SJCRH30 (cell line): ENCODE measurements around the gene PRRT4. TPM values are rescaled to one million over a fixed set of nuclear protein-coding genes. Genes with fewer than 3 reads are reported as not detected.

ENCODE experiments used
- DNase-seq, 2 experiments: peaks; one replicate each; pipeline ENCODE4 v3.0.0-alpha.2; 2015 to 2020
- H3K27ac ChIP-seq: fragments of 250-450 bp; sonication (Bioruptor Pico); 2 replicates; pipeline ENCODE4 v1.5.1; 2020; ENCODE audit warnings: mild to moderate bottlenecking, moderate library complexity
- H3K27me3 ChIP-seq: fragments of 250-450 bp; sonication (Bioruptor Pico); 2 replicates; pipeline ENCODE4 v1.5.1; 2020; ENCODE audit warnings: mild to moderate bottlenecking, moderate library complexity
- H3K36me3 ChIP-seq: fragments of 250-450 bp; sonication (Bioruptor Pico); 2 replicates; pipeline ENCODE4 v1.5.1; 2020; ENCODE audit warnings: mild to moderate bottlenecking, moderate library complexity
- H3K4me1 ChIP-seq: fragments of 250-450 bp; sonication (Bioruptor Pico); 2 replicates; pipeline ENCODE4 v1.5.1; 2020; ENCODE audit warnings: mild to moderate bottlenecking, moderate library complexity
- H3K4me3 ChIP-seq: fragments of 250-450 bp; sonication (Bioruptor Pico); 2 replicates; pipeline ENCODE4 v1.5.1; 2020; ENCODE audit warnings: mild to moderate bottlenecking, moderate library complexity
- H3K9me3 ChIP-seq: fragments of 250-450 bp; sonication (Bioruptor Pico); replicated peaks from 2 replicates; pipeline ENCODE4 v1.5.1; 2020; ENCODE audit warnings: mild to moderate bottlenecking, moderate library complexity
- total RNA-seq: library from RNA; depleted of rRNA; stranded (reverse); fragments of >200 nt; shearing (Covaris generic); gene quantifications from 2 replicates; pipeline ENCODE4 v1.2.3, GENCODE V29; 2014; rRNA removed

Gene PRRT4
- 3.2 and 5.1 TPM in 2 replicates for total RNA-seq

DNA sequence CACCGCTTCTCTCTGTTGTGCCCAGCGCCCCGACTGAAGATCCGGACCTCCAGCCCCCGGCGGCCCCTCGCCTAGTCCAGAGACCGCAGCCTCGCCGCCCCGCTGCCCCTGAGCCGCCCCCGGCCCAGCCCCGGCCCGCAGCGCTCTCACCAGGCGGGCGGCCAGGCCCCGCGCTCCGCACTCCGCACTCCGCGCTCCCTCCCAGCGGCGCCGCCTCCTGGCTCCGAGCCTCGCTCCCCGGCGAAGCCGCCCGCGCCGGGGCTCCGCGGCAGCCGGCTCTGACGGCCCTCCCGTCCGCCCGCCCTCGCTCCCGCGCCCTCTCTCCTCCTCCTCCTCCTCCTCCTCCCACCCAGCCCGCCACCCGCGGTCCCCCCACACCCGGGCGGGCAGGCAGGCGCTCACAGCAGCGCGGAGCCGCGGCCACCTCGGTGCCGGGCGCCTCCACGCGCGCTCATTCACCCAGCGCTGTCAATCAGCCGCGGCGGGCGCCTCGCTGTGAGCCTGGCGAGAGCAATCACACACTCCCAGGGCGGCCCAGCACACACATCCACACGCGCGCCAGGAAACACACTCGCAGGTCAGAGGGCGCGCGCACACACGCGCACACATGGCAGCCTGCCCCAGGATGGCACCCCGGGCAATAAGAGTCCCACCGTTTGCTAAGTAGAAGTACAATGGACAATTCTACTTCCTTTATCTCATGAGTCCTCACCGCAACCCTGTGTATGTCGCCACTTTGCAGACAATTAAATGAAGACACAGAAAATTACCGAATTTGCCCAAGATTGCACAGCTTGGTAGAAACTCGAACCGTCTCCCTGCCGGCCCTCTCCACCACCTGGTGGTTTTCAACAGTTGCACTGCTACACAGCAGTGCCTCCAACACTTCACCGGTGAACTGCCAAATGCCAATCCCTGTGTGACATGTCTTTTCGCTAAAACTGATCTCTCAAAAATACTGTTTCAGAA is at the start of gene PRRT4:
Gene PRRT4, minus strand, starts transcription at position 280 of the 969 bp plus-strand sequence.
- peak within 1 kb of the TSS; percentile 62 for H3K4me3 ChIP-seq
- no peaks in the 10 kb centered on the region for H3K36me3 ChIP-seq
- no peaks in the 10 kb centered on the region for H3K9me3 ChIP-seq
- no peaks in the 10 kb centered on the region for H3K27me3 ChIP-seq
- DNase-seq = peak; percentile 42 to 58
- H3K4me1 ChIP-seq = peaks cover 6% of the 10 kb centered on the region; the same call in 1 of the 2 replicates
- no peak within 1 kb of the TSS for H3K27ac ChIP-seq

DNA sequence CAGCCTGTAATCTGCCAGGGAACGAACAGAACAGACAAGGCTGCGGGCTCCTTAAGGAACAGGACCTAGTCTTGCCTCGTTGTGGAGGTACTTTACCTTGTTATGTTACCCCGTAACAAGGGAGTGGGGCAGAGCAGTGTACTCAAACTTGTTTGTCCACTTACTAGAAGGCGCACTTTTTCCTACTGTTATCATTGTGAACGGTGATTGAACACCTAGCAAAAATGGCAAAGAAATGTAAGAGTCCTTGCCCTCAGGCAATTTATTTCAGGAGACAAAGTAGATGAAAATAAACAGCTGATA is 48.9 kb upstream of the PRRT4 start:
- peak overlapping the region; percentile 69 for H3K4me3 ChIP-seq
- no peak for DNase-seq
- H3K27me3 ChIP-seq = no peaks in the 10 kb centered on the region
- peak overlapping the region; percentile 5 for H3K27ac ChIP-seq
- H3K9me3 ChIP-seq = no peaks in the 10 kb centered on the region
- peaks cover 19% of the 10 kb centered on the region for H3K4me1 ChIP-seq
- no peaks in the 10 kb centered on the region for H3K36me3 ChIP-seq

DNA sequence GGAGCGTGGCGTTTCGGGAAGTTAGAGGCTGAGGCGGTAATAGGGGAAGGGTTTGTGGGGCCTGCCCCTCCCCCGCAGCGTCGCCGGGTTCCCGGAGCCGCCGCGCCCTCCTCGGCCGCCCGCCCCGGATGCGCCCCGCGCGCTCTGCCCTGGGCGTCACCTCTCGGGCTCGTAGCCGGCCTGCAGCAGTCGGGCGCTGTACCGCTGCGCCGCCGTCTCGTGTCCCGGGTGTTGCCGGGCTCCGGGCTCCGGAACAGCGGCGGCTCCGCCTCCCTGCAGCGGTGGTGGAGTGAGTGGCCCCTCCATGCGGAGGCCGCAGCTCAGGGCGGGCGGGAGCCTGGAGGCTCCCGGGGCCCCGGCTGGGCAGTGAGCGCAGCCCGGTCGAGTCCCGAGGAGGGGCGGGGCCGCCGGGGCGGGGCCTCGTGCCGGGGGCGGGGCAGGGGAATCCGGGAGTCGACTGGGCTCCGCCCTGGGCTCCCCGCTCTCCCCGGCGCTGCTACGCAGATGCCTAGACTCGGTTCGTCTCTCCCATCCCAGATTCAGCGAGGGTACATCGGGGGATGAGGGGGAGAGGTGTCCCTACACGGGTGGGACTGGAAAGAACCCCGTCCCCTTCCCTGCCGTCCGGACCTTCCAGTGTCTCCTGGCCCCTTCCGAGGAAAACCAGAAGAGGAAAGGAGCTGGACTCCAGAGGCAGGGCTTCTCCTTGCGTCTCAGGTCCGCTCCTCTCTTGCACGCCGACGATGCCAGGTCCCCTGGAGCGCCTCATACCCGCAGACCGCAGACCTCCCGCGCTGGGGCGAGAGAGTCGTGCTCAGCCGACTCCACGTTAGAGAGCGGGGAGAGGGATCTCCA is 48.3 kb upstream of the PRRT4 start, which contains the start of gene IMPDH1:
Gene IMPDH1, minus strand, starts transcription at position 387 of the 855 bp plus-strand sequence. Its CDS starts 81 bp downstream, at position 306.
- H3K4me3 ChIP-seq = peak within 1 kb of the TSS; percentile 69
- H3K36me3 ChIP-seq = no peaks in the 10 kb centered on the region
- peak; percentile 89 to 90 for DNase-seq
- H3K9me3 ChIP-seq = no peaks in the 10 kb centered on the region
- H3K4me1 ChIP-seq = peaks cover 19% of the 10 kb centered on the region
- H3K27me3 ChIP-seq = no peaks in the 10 kb centered on the region
- peak within 1 kb of the TSS; percentile 5 for H3K27ac ChIP-seq

DNA sequence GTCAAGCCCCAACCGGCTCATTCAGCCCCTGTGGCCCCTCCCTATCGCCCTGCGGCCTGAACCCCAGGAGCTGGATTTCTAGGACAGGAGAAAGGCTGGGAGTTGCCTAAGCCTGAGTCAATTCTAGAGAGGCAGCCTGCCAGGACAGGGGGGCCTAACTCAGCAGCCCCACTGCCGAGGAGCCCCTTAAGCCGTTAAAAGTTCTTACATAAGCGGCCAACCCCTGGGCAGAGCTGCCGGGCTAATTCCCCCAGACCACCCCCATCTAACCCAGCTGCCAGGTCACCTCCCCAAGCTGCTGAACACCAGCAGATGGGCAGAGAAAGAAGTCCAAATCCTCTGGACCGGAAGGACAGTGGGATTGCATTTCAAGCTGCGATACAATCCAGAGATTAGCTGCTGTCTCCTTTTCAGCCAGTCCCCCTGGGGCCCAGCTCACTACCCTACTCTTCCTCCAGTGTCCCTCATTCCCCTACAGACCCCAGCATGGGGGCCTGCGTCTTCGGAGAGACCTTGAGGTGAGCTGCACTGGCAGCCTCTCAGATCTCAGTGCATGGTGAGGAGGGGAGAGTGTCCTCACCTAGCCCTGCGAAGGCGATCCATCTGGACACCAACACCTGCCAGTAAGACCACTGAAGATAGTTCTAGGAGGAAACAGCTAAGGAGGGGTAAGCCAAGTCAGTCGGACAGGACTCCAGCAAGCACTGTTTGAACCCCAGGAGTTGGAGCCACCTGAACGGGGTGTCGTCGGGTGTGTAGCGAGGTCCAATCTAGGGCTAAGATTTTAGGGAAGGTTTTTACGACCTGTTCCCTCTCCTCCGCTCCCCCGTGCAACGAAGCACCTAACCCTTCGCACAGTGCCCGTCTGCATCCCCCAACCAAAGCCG is 47.5 kb upstream of the PRRT4 start:
- peak; percentile 45 to 61 for DNase-seq
- Histone ChIP-seq H3K27ac (no peak overlapping the region), H3K9me3 (no peaks in the 10 kb centered on the region), H3K36me3 (no peaks in the 10 kb centered on the region), H3K4me1 (peaks cover 21% of the 10 kb centered on the region), H3K27me3 (no peaks in the 10 kb centered on the region), H3K4me3 (peak overlapping the region; percentile 69)

DNA sequence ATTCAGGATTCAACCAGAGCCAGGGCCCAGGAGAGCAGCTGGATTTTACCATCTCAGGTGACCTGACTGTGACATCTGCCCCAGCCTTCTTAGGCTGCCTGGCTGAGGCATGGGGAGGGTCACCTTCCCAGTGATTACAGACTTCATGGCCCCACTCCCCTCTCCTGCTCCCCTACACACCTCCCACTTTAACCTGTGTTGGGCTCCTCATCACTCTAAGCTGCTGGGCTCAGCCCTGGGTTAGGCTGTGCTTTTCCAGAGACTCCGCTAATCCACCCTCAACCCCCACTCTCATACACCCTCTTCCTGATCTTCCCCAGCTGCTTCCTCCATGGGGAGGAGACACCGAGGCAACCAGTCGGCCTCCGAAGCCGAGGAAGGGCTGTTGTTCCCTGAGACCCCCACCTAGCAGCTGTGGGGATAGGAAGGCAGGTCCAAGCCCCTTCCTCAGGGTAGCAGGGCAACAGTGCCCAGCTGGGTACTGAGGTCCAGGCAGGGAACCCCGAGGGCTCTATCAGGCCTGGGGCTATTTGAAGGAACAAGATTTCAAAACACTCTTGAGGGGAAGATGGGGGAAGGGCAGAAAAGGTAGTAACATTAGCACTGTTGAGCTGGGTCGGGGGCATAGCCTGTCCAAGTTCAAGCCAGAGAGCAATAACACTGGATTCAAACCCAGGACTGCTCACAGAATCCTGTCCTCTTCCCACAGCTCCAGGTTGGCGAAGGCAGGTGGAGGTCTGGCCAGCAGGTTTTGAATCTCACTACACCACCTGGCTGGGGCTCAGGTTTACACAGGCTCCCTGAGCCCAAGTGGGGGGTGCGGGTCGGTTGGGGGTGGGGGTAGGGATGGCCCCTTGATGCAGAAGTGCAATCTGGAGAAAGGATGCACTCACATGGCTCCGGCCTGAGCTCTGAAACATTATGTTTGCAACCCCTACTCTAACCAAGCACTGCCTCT is 46.5 kb upstream of the PRRT4 start:
- no peaks in the 10 kb centered on the region for H3K27me3 ChIP-seq
- H3K4me1 ChIP-seq = peaks cover 22% of the 10 kb centered on the region
- H3K4me3 ChIP-seq = no peak overlapping the region
- H3K36me3 ChIP-seq = no peaks in the 10 kb centered on the region
- no peak overlapping the region for H3K27ac ChIP-seq
- H3K9me3 ChIP-seq = no peaks in the 10 kb centered on the region
- peak in 1 of 2 experiments; percentile 60 for DNase-seq

DNA sequence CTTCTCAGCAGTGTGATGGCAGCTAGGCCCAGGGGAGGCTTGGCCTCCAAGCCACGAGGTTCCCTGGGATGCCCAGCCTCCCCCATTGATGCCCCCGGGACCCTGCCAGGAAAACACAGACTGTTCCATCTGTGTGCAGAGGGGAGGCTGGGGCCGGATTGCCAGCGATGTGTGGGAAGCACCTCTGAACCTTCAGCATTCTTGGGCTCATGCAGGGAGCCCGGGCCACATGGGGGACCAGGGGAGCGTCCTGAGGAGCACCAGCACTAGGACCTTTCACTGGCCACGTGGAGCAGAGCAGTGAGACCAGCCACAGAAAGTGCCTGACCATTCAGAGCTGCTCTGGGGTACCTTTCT is 45.7 kb upstream of the PRRT4 start:
- peaks cover 25% of the 10 kb centered on the region for H3K4me1 ChIP-seq
- no peak overlapping the region for H3K27ac ChIP-seq
- DNase-seq = no peak
- H3K4me3 ChIP-seq = no peak overlapping the region
- no peaks in the 10 kb centered on the region for H3K9me3 ChIP-seq
- H3K36me3 ChIP-seq = no peaks in the 10 kb centered on the region
- H3K27me3 ChIP-seq = no peaks in the 10 kb centered on the region

DNA sequence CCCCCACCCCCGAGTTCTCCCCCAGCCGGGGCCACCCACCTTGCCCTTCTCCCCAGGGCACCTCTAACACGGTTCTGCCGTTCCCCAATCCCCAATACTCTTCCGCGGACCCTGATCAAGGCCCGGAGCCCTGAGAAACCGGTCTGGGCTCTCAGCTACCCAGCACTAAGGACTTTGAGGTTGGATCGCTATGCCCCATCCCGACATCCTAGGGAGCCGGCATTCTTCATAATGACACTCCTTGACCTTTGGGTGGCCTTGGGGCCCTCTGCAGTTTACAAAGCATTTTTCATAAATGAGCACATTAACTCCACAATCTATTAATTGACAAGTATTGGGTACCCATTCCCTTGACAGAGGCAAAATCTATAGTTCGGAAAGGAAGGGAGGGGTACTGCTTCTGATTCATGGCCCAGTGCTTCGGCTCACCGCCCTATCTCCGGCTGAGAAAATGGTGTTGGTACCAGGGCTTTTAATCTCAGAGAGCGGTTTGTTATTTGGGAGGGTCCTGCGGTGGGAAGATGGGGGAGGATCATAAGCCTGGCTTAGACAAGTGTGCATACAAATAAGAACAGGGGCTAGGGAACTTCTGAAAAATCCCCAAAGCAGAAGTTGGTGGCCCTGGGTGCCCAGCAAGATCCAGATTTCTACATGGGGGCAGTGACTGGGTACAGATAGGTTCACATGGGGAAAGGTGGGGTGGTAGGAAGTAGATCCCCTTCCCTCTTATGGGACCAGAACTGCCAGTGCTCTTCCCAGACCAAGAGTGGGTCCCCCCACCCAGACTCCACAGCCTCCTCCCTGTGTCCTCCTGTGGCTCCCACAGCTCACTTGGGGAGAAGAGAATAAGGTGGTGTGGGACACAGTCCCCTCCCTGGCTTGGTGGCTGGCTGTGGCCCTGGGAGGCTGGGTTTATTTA is 45.1 kb upstream of the PRRT4 start:
- no peak overlapping the region for H3K4me3 ChIP-seq
- no peak overlapping the region for H3K27ac ChIP-seq

DNA sequence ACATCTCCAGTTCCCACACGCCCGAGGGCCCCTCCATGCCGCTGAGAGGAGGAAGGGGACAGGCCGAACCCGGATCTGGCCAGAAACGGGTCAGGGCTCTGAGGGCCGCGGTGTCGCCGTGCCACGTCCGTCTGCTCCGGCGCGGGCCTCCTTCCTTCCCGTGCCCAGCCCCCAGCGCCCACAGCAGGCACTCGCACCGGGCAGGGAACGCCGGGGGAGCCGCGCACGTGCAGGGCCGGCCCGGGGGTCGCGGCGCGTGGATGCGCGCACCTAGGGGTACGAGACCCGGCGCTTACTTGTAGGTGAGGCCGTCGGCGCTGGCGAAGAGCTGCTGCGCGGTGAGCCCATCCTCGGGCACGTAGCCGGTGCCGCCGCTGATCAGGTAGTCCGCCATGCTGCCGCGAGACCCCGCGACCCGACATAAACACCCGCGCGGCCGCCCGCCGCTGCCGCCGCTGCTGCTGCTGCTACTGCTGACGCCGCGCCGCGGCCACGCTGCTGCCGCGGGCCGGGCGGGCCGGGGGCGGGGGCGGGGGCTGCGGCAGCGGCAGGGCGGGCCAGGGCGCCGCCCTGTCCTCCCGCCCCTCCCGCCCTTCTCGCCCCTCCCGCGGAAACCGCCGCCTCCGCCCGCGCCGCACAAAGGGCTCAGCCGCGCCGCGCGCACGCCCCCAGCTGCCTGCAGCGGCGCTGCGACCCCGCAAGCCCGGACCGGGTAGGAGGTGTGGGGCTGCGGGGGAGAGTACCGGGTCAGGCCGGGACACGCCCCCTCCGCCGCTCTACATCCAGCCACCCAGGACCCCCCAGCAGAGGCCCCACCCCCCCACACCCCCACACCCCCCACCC is 44.2 kb upstream of the PRRT4 start:
- Histone ChIP-seq H3K4me1 (peaks cover 25% of the 10 kb centered on the region), H3K36me3 (peaks cover 3% of the 10 kb centered on the region; the same call in 1 of the 2 replicates), H3K27ac (no peak overlapping the region), H3K27me3 (no peaks in the 10 kb centered on the region), H3K9me3 (no peaks in the 10 kb centered on the region), H3K4me3 (peak overlapping the region; percentile 96)
- peak; percentile 45 to 64 for DNase-seq

More for the DNA sequence above, 45.1 kb upstream of the PRRT4 start:
- DNase-seq = no peak
- Histone ChIP-seq H3K36me3 (no peaks in the 10 kb centered on the region), H3K4me1 (peaks cover 25% of the 10 kb centered on the region), H3K9me3 (no peaks in the 10 kb centered on the region), H3K27me3 (no peaks in the 10 kb centered on the region)

DNA sequence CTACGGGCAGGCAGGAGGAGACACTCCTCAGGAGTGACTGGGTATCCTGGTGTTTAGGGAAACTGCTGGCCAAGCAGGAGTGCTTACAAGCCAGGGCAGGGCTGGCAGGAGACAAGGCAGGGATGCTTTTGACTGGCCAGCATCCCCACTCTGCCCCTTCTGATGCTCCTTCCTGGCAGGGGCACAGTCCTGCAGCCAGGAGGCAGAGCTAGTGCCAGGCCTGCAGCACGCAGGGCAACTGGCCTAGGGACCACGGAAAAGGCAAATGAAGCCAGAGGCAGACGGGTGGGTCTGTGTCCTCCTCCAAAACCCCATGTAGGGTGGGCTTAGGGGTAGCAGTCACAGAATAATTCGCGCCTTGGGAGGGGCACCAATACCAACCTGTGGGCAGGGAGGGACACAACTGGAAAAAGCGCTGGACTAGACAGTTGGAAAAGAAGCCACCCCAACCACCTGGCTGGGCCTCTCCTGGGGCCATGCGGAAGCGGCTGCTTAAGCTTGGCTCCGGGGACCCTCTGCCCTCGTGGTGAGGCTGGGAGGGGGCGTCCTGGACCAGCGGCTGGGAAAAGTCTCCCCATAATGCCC is 43.5 kb upstream of the PRRT4 start:
- no peak for DNase-seq
- H3K4me3 ChIP-seq = peak overlapping the region; percentile 96
- no peaks in the 10 kb centered on the region for H3K9me3 ChIP-seq
- peaks cover 25% of the 10 kb centered on the region for H3K4me1 ChIP-seq
- no peaks in the 10 kb centered on the region for H3K27me3 ChIP-seq
- H3K27ac ChIP-seq = no peak overlapping the region
- H3K36me3 ChIP-seq = peaks cover 6% of the 10 kb centered on the region; the same call in 1 of the 2 replicates

DNA sequence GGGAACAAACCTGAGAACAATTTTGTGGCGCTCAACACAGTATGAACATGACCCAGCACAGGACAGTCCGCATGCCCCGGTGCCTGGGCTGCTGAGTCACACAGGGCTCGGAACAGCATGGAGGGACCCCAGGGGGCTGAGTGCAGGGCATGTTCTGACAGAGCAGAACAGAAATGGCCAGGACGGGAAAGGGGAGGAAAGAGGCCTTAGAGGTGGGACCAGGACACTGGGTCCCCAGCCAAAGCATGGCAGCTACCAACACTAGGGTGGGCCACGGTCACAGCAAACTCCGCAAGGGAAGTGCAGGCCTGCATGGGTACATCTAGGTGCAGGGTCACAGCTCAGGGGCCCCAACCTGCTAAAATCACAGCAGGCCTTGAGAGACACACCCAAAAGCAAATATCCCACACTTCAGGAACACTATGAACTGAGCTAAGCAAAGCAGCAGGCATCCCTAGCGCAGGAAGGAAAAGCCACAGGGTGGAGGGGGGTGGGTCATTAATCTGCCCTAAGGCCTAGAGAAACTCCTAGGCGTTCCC is 42.7 kb upstream of the PRRT4 start:
- H3K27ac ChIP-seq = no peak overlapping the region
- no peak for DNase-seq
- no peaks in the 10 kb centered on the region for H3K9me3 ChIP-seq
- peaks cover 6% of the 10 kb centered on the region; the same call in 1 of the 2 replicates for H3K36me3 ChIP-seq
- H3K27me3 ChIP-seq = no peaks in the 10 kb centered on the region
- H3K4me3 ChIP-seq = no peak overlapping the region
- peaks cover 25% of the 10 kb centered on the region for H3K4me1 ChIP-seq

DNA sequence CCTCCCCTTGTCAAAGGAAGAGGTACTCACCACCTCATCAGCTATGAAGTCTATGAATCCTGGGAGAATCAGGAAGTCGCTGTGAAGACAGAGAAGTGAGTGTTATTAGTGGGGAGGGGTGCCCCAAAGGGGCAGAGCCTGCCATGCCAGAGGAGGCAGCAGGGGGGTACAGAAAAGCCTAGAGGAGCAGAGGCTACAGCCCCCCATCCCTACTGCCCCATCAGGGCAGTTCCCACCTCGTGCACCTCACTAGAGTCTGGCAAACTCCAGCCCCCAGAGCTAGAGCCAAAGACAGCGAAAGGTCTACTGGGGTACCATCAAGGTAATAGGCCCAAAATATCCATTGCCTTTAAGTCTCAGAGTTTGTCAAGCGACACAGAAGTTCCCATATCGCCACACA is 42.2 kb upstream of the PRRT4 start:
- Histone ChIP-seq H3K9me3 (no peaks in the 10 kb centered on the region), H3K27me3 (no peaks in the 10 kb centered on the region), H3K36me3 (peaks cover 6% of the 10 kb centered on the region; the same call in 1 of the 2 replicates), H3K4me1 (peaks cover 20% of the 10 kb centered on the region), H3K4me3 (no peak overlapping the region), H3K27ac (no peak overlapping the region)
- no peak for DNase-seq
